ENCODE results near the gene HNRNPA3.

- TF ChIP-seq POLR2A (IDR thresholded peaks at IDR 0.05; ENCODE audit: low read depth, low read length) = no peak
- no peak for TF ChIP-seq MYC (IDR thresholded peaks at IDR 0.05; ENCODE audit: low read depth, low read length)
- no peak for TF ChIP-seq FOS (IDR thresholded peaks at IDR 0.05; ENCODE audit: borderline replicate concordance, insufficient read depth, low read length)
- TF ChIP-seq CTCF (IDR thresholded peaks at IDR 0.05; ENCODE audit: extremely low read depth in 1 of 2, insufficient read depth in 1 of 2, low read depth in 1 of 2, low read length in 2 of 2) = no peak
- TF ChIP-seq POLR2AphosphoS5 (IDR thresholded peaks at IDR 0.05; ENCODE audit: insufficient read depth, low read depth, low read length) = no peak
- no peak for TF ChIP-seq MAX (IDR thresholded peaks at IDR 0.05; ENCODE audit: insufficient read depth, insufficient read length)
- TF ChIP-seq EZH2 (IDR thresholded peaks at IDR 0.05; ENCODE audit: borderline replicate concordance, low read depth, low read length, severe bottlenecking) = no peak
Observed at GRCh38 chr2:177268187-177268871, 55.7 kb downstream of the HNRNPA3 start.

Measured in endothelial cell of umbilical vein (primary cell).